ENCODE data around the gene CEP72.

DNA sequence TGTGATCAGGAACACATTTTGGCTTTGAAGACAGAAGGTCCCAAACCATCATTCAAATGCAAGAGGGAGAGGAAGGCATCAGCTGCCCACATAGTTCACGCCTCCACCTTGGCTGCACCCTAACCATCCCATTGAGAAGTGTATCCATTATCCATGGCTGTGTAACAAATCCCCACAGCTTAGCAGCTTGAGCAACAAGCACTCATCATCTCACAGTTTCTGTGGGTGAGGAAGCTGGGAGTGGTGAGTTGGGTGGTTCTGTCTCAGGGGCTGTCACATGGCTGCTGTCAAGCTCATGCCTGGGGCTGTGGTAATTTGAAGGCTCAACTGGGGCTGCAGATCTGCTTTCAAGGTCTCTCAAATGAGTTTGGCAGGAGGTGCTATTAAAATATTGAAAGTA, 23.0 kb upstream of the CEP72 start:
- no peak for TF ChIP-seq ZBTB20 (CRISPR knock-in tag; IDR thresholded peaks at IDR 0.05; ENCODE audit: borderline replicate concordance, low read depth)
- TF ChIP-seq, protein P1, sequence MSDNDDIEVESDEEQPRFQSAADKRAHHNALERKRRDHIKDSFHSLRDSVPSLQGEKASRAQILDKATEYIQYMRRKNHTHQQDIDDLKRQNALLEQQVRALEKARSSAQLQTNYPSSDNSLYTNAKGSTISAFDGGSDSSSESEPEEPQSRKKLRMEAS (IDR thresholded peaks at IDR 0.05): no peak
- no peak for TF ChIP-seq CBX5 (CRISPR knock-in tag; IDR thresholded peaks at IDR 0.05; ENCODE audit: borderline replicate concordance)
- TF ChIP-seq, protein P2, sequence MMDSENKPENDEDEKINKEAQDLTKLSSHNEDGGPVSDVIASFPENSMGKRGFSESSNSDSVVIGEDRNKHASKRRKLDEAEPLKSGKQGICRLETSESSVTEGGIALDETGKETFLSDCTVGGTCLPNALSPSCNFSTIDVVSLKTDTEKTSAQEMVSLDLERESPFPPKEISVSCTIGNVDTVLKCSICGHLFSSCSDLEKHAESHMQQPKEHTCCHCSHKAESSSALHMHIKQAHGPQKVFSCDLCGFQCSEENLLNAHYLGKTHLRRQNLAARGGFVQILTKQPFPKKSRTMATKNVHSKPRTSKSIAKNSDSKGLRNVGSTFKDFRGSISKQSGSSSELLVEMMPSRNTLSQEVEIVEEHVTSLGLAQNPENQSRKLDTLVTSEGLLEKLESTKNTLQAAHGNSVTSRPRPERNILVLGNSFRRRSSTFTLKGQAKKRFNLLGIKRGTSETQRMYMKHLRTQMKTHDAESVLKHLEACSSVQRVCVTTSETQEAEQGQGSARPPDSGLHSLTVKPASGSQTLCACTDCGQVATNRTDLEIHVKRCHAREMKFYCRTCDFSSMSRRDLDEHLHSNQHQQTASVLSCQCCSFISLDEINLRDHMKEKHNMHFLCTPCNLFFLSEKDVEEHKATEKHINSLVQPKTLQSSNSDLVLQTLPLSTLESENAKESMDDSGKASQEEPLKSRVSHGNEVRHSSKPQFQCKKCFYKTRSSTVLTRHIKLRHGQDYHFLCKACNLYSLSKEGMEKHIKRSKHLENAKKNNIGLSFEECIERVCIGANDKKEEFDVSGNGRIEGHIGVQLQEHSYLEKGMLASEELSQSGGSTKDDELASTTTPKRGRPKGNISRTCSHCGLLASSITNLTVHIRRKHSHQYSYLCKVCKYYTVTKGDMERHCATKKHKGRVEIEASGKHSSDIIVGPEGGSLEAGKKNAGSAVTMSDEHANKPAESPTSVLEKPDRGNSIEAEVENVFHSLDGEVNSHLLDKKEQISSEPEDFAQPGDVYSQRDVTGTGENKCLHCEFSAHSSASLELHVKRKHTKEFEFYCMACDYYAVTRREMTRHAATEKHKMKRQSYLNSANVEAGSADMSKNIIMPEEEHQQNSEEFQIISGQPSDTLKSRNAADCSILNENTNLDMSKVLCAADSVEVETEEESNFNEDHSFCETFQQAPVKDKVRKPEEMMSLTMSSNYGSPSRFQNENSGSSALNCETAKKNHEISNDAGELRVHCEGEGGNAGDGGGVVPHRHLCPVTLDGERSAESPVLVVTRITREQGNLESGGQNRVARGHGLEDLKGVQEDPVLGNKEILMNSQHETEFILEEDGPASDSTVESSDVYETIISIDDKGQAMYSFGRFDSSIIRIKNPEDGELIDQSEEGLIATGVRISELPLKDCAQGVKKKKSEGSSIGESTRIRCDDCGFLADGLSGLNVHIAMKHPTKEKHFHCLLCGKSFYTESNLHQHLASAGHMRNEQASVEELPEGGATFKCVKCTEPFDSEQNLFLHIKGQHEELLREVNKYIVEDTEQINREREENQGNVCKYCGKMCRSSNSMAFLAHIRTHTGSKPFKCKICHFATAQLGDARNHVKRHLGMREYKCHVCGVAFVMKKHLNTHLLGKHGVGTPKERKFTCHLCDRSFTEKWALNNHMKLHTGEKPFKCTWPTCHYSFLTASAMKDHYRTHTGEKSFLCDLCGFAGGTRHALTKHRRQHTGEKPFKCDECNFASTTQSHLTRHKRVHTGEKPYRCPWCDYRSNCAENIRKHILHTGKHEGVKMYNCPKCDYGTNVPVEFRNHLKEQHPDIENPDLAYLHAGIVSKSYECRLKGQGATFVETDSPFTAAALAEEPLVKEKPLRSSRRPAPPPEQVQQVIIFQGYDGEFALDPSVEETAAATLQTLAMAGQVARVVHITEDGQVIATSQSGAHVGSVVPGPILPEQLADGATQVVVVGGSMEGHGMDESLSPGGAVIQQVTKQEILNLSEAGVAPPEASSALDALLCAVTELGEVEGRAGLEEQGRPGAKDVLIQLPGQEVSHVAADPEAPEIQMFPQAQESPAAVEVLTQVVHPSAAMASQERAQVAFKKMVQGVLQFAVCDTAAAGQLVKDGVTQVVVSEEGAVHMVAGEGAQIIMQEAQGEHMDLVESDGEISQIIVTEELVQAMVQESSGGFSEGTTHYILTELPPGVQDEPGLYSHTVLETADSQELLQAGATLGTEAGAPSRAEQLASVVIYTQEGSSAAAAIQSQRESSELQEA (CRISPR knock-in tag; IDR thresholded peaks at IDR 0.05; ENCODE audit: not compliant biosample characterization): no peak
- TF ChIP-seq, protein P3, sequence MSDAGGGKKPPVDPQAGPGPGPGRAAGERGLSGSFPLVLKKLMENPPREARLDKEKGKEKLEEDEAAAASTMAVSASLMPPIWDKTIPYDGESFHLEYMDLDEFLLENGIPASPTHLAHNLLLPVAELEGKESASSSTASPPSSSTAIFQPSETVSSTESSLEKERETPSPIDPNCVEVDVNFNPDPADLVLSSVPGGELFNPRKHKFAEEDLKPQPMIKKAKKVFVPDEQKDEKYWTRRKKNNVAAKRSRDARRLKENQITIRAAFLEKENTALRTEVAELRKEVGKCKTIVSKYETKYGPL (CRISPR knock-in tag; IDR thresholded peaks at IDR 0.05): no peak

Data from HepG2 (cell line).